Keratinocyte (primary cell): ENCODE measurements around the gene GRHPR.

Experiments used
- EZH2 ChIP-seq: IDR thresholded peaks from one replicate; pipeline ENCODE4 v1.6.1; 2012; ENCODE audit warnings: inconsistent platforms, mild to moderate bottlenecking, low read length, moderate library complexity
- TF ChIP-seq, protein P1 (sequence below), 3 experiments: IDR thresholded peaks in 1 of 3; conservative IDR thresholded peaks in 1 of 3; optimal IDR thresholded peaks in 1 of 3; 2 replicates in 2 of 3; 3 replicates in 1 of 3; pipeline versions ENCODE3 to v1.5.1; 2011; ENCODE audit warnings: low read length in 3 of 3, mild to moderate bottlenecking in 3 of 3, moderate library complexity in 2 of 3, control low read depth in 1 of 3, inconsistent platforms in 1 of 3; ENCODE audit not compliant: insufficient read depth in 2 of 3; ENCODE audit errors: extremely low read depth in 1 of 3

DNA sequence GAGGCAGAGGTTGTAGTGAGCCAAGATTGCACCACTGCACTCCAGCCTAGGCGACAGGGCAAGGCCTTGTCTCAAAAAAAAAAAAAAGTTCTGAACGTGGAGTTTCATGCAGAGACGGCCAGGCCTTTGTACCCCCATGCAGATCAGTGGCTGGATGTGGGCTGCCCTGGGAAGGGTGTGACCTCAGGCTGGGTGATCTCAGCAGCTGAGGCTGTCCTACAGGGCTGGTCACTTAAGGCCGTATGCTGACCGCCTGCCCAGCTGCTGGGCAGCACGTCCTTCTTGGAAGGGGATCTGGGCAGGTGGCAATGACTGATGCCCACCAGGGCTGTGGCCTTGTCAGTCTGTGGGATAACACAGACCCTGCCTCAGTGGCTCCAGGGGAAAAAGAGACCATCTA, 37.2 kb upstream of the GRHPR start:
- TF ChIP-seq, protein P1, sequence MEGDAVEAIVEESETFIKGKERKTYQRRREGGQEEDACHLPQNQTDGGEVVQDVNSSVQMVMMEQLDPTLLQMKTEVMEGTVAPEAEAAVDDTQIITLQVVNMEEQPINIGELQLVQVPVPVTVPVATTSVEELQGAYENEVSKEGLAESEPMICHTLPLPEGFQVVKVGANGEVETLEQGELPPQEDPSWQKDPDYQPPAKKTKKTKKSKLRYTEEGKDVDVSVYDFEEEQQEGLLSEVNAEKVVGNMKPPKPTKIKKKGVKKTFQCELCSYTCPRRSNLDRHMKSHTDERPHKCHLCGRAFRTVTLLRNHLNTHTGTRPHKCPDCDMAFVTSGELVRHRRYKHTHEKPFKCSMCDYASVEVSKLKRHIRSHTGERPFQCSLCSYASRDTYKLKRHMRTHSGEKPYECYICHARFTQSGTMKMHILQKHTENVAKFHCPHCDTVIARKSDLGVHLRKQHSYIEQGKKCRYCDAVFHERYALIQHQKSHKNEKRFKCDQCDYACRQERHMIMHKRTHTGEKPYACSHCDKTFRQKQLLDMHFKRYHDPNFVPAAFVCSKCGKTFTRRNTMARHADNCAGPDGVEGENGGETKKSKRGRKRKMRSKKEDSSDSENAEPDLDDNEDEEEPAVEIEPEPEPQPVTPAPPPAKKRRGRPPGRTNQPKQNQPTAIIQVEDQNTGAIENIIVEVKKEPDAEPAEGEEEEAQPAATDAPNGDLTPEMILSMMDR (optimal IDR thresholded peaks at IDR 0.05 in 1 of 3, IDR thresholded peaks at IDR 0.05 in 1 of 3, conservative IDR thresholded peaks at IDR 0.05 in 1 of 3; ENCODE audit: extremely low read depth in 1 of 3, insufficient read depth in 2 of 3, low read length in 3 of 3): no peak
- TF ChIP-seq EZH2: no peak
